CD4-positive, alpha-beta T cell treated with Interleukin-4 for 4 hours (primary cell): ENCODE data around the gene MAP3K6.
A peak's percentile ranks its signal among the peaks of the same experiment; 100 is the strongest.
"Not testable (repeated sequence)": the region's sequence is repeated elsewhere in the genome, so short reads cannot be mapped to it uniquely, and the experiment has no call there.

ENCODE experiments used
- DNase-seq: peaks from one replicate; pipeline ENCODE4 v3.0.0-alpha.2; 2020

The MAP3K6 gene

GRCh38 chr1:27366411-27367159, at the start of gene MAP3K6:
Gene MAP3K6 (minus strand): TSS chr1:27366961. CDS start chr1:27366597, 364 bp downstream.
- no peak for DNase-seq

GRCh38 chr1:27414091-27414490, 47.3 kb upstream of the MAP3K6 start:
- no peak for DNase-seq

GRCh38 chr1:27413004-27413403, 46.2 kb upstream of the MAP3K6 start:
- DNase-seq, result no peak

- no peak for DNase-seq
Observed at GRCh38 chr1:27412502-27412901, 45.7 kb upstream of the MAP3K6 start.

- DNase-seq, result no peak
Observed at GRCh38 chr1:27410709-27411108, 43.9 kb upstream of the MAP3K6 start.

GRCh38 chr1:27409669-27410068, 42.9 kb upstream of the MAP3K6 start:
- no peak for DNase-seq

GRCh38 chr1:27408151-27408550, 41.4 kb upstream of the MAP3K6 start:
- no peak for DNase-seq

- not testable (repeated sequence) for DNase-seq
Observed at GRCh38 chr1:27406791-27407190, 40.0 kb upstream of the MAP3K6 start.

GRCh38 chr1:27406362-27406680, 39.6 kb upstream of the MAP3K6 start:
- no peak for DNase-seq

GRCh38 chr1:27405598-27406361, 39.0 kb upstream of the MAP3K6 start:
- not testable (repeated sequence) for DNase-seq

GRCh38 chr1:27405074-27405473, 38.3 kb upstream of the MAP3K6 start:
- DNase-seq, result no peak

- DNase-seq, result no peak
Observed at GRCh38 chr1:27403931-27404330, 37.2 kb upstream of the MAP3K6 start.

GRCh38 chr1:27403065-27403726, 36.4 kb upstream of the MAP3K6 start:
- no peak for DNase-seq

GRCh38 chr1:27402349-27402754, 35.6 kb upstream of the MAP3K6 start:
- no peak for DNase-seq

GRCh38 chr1:27400963-27401341, 34.2 kb upstream of the MAP3K6 start:
- no peak for DNase-seq

GRCh38 chr1:27400082-27400962, 33.6 kb upstream of the MAP3K6 start:
- DNase-seq, result no peak

GRCh38 chr1:27399251-27400025, 32.7 kb upstream of the MAP3K6 start:
- no peak for DNase-seq

- no peak for DNase-seq
Observed at GRCh38 chr1:27398405-27399149, 31.8 kb upstream of the MAP3K6 start.

GRCh38 chr1:27397749-27398148, 31.0 kb upstream of the MAP3K6 start:
- DNase-seq, result no peak

GRCh38 chr1:27397110-27397509, 30.3 kb upstream of the MAP3K6 start:
- no peak for DNase-seq

- DNase-seq, result peak; percentile 78
Observed at GRCh38 chr1:27395441-27396195, 28.9 kb upstream of the MAP3K6 start.
